ENCODE measurements around the gene SWAP70. TPM values are rescaled to one million over a fixed set of nuclear protein-coding genes. Genes with fewer than 3 reads are reported as not detected.

Gene SWAP70
- total RNA-seq, 2 donors from 2014 or later: 28.8 to 30.7 TPM

GRCh38 chr11:9783986-9784385 is 120.1 kb downstream of the SWAP70 start:
- peaks cover 5% of the 10 kb centered on the region for H3K4me1 Mint-ChIP-seq

GRCh38 chr11:9784602-9785315 is 120.9 kb downstream of the SWAP70 start:
- Mint-ChIP-seq H3K27ac (no peak overlapping the region), H3K9me3 (no peaks in the 10 kb centered on the region), H3K27me3 (ENCODE audit: insufficient read depth) (no peaks in the 10 kb centered on the region), H3K4me1 (no peaks in the 10 kb centered on the region), H3K36me3 (ENCODE audit: low read depth) (peaks cover 58% of the 10 kb centered on the region), H3K4me3 (no peak overlapping the region)
- H3K9ac ChIP-seq (ENCODE audit: extremely low read depth, low read length, poor library complexity, severe bottlenecking): no peak overlapping the region
- no peak overlapping the region for H3K4me3 ChIP-seq (ENCODE audit: low read length)
- 94 to 96% methylated on average over 4 to 5 of the region's 6 CpGs for WGBS, 2 experiments (ENCODE audit: insufficient coverage in 1 of 2, insufficient read length in 1 of 2)
- H3K36me3 ChIP-seq (ENCODE audit: control insufficient read depth, insufficient read depth, low read length): peaks cover 51% of the 10 kb centered on the region
- no peak for TF ChIP-seq CTCF (conservative IDR thresholded peaks at IDR 0.05)
- no peak for DNase-seq
- no peak overlapping the region for H3K27ac ChIP-seq (ENCODE audit: low read depth, low read length)
- H3K27me3 ChIP-seq (ENCODE audit: control insufficient read depth, insufficient read depth, low read length, poor library complexity, severe bottlenecking): no peaks in the 10 kb centered on the region
- H3K9me3 ChIP-seq (ENCODE audit: control insufficient read depth, low read length): no peaks in the 10 kb centered on the region
- no peaks in the 10 kb centered on the region for H3K4me1 ChIP-seq (ENCODE audit: control insufficient read depth, insufficient read depth, low read length)

More at GRCh38 chr11:9783986-9784385, 120.1 kb downstream of the SWAP70 start:
- Histone ChIP-seq H3K27ac (ENCODE audit: low read depth, low read length) (no peak overlapping the region), H3K36me3 (ENCODE audit: control insufficient read depth, insufficient read depth, low read length) (peaks cover 52% of the 10 kb centered on the region), H3K27me3 (ENCODE audit: control insufficient read depth, insufficient read depth, low read length, poor library complexity, severe bottlenecking) (no peaks in the 10 kb centered on the region), H3K9me3 (ENCODE audit: control insufficient read depth, low read length) (no peaks in the 10 kb centered on the region), H3K4me3 (ENCODE audit: low read length) (no peak overlapping the region), H3K9ac (ENCODE audit: extremely low read depth, low read length, poor library complexity, severe bottlenecking) (no peak overlapping the region), H3K4me1 (ENCODE audit: control insufficient read depth, insufficient read depth, low read length) (peaks cover 5% of the 10 kb centered on the region)
- WGBS, 2 experiments (ENCODE audit: insufficient coverage in 1 of 2, insufficient read length in 1 of 2): 97 to 100% methylated on average over 1 to 2 of the region's 2 CpGs
- TF ChIP-seq CTCF (conservative IDR thresholded peaks at IDR 0.05): no peak
- Mint-ChIP-seq H3K9me3 (no peaks in the 10 kb centered on the region), H3K27ac (no peak overlapping the region), H3K4me3 (no peak overlapping the region), H3K36me3 (ENCODE audit: low read depth) (peaks cover 55% of the 10 kb centered on the region), H3K27me3 (ENCODE audit: insufficient read depth) (no peaks in the 10 kb centered on the region)
- DNase-seq: no peak

- no peak overlapping the region for H3K27ac Mint-ChIP-seq
- H3K36me3 Mint-ChIP-seq (ENCODE audit: low read depth): peaks cover 44% of the 10 kb centered on the region
- Histone ChIP-seq H3K36me3 (ENCODE audit: control insufficient read depth, insufficient read depth, low read length) (peaks cover 34% of the 10 kb centered on the region), H3K27me3 (ENCODE audit: control insufficient read depth, insufficient read depth, low read length, poor library complexity, severe bottlenecking) (no peaks in the 10 kb centered on the region), H3K4me3 (ENCODE audit: low read length) (no peak overlapping the region), H3K4me1 (ENCODE audit: control insufficient read depth, insufficient read depth, low read length) (no peaks in the 10 kb centered on the region), H3K9me3 (ENCODE audit: control insufficient read depth, low read length) (no peaks in the 10 kb centered on the region), H3K9ac (ENCODE audit: extremely low read depth, low read length, poor library complexity, severe bottlenecking) (no peak overlapping the region), H3K27ac (ENCODE audit: low read depth, low read length) (no peak overlapping the region)
- H3K9me3 Mint-ChIP-seq: no peaks in the 10 kb centered on the region
- no peak overlapping the region for H3K4me3 Mint-ChIP-seq
- TF ChIP-seq CTCF (conservative IDR thresholded peaks at IDR 0.05): no peak
- no peak for DNase-seq
- WGBS, 2 experiments (ENCODE audit: insufficient coverage in 1 of 2, insufficient read length in 1 of 2): 93 to 94% methylated on average over 3 to 5 of the region's 5 CpGs
- H3K27me3 Mint-ChIP-seq (ENCODE audit: insufficient read depth): no peaks in the 10 kb centered on the region
- no peaks in the 10 kb centered on the region for H3K4me1 Mint-ChIP-seq
These were observed 123.4 kb downstream of the SWAP70 start for GRCh38 chr11:9787260-9787659.
